Upper lobe of left lung (tissue), 6 donors: ENCODE measurements around the gene GAPVD1. TPM values are rescaled to one million over a fixed set of nuclear protein-coding genes. Genes with fewer than 3 reads are reported as not detected.
"Not testable (repeated sequence)": the region's sequence is repeated elsewhere in the genome, so short reads cannot be mapped to it uniquely, and the experiment has no call there.

Experiments
- ATAC-seq, 2 donors: fragments of 200-7000 bp; cut with Tn5 transposase; one replicate each; pipeline ENCODE4 v1.9.1; 2022; ENCODE audit warnings: mild to moderate bottlenecking in 2 of 2, moderate library complexity in 2 of 2; ENCODE audit not compliant: low FRiP score in 2 of 2
- DNase-seq, 2 donors: peaks; one replicate each; pipeline ENCODE4 v3.0.0-alpha.2; 2019 to 2020
- H3K27ac ChIP-seq, 4 donors: fragments of 200-600 bp; sonication (generic); one replicate each; pipeline ENCODE4 v1.5.1; 2016 to 2019
- H3K27me3 ChIP-seq, 4 donors: fragments of 200-600 bp; sonication (generic); one replicate each; pipeline ENCODE4 v1.5.1; 2017 to 2019
- H3K36me3 ChIP-seq, 4 donors: fragments of 200-600 bp; sonication (generic); one replicate each; pipeline ENCODE4 v1.5.1; 2016 to 2019
- H3K4me1 ChIP-seq, 4 donors: fragments of 200-600 bp; sonication (generic); one replicate each; pipeline ENCODE4 v1.5.1; 2018 to 2019
- H3K4me3 ChIP-seq, 4 donors: fragments of 200-600 bp; sonication (generic); one replicate each; pipeline ENCODE4 v1.5.1; 2017 to 2019; ENCODE audit warnings: mild to moderate bottlenecking in 2 of 4, moderate library complexity in 1 of 4
- H3K9me3 ChIP-seq, 4 donors: fragments of 200-600 bp; sonication (generic); one replicate each; pipeline ENCODE4 v1.5.1; 2018 to 2019
- CTCF ChIP-seq, 6 experiments: fragments of 450-650 bp in 4 of 6; fragments of 200-600 bp in 2 of 6; sonication (generic) in 2 of 6; IDR thresholded peaks; one replicate each; pipeline ENCODE4 v1.5.1; 2016 to 2019; ENCODE audit warnings: antibody characterized with exemption in 6 of 6
- EP300 ChIP-seq, 4 donors: sonication (generic); formaldehyde crosslinking; IDR thresholded peaks; one replicate each; pipeline ENCODE4 v1.5.1; 2017; ENCODE audit warnings: antibody characterized with exemption in 4 of 4, control low read depth in 2 of 4
- POLR2A ChIP-seq, 4 donors: fragments of 450-650 bp; IDR thresholded peaks; one replicate each; pipeline ENCODE4 v1.5.1; 2016 to 2017; ENCODE audit warnings: antibody characterized with exemption in 4 of 4, mild to moderate bottlenecking in 2 of 4
- POLR2AphosphoS5 ChIP-seq, 2 donors: sonication (generic); formaldehyde crosslinking; IDR thresholded peaks; one replicate each; pipeline ENCODE4 v1.5.1; 2017; ENCODE audit warnings: antibody characterized with exemption in 2 of 2
- WGBS, 2 donors: methylation state at CpG; one replicate each; pipeline ENCODE4 v1.1.5; 2017 to 2018; 5-methylcytosine and 5-hydroxymethylcytosine counted together
- total RNA-seq, 6 donors: library from RNA; depleted of rRNA in 4 of 6; stranded (reverse); fragments of >200 nt in 4 of 6; gene quantifications; one replicate each; pipeline versions ENCODE4 v1.1.0 to v1.2.1, GENCODE V29; 2016 to 2021
- donor health status: DM: no; HTN: no; CAD: no; lungs with moderate emphysema.
- donor health status: DM: no; HTN: yes; CAD: no; lungs with severe emphysema.

GAPVD1 gene
- total RNA-seq, 6 donors from 2014 or later: 56.4 to 122 (median 74.2) TPM

DNA sequence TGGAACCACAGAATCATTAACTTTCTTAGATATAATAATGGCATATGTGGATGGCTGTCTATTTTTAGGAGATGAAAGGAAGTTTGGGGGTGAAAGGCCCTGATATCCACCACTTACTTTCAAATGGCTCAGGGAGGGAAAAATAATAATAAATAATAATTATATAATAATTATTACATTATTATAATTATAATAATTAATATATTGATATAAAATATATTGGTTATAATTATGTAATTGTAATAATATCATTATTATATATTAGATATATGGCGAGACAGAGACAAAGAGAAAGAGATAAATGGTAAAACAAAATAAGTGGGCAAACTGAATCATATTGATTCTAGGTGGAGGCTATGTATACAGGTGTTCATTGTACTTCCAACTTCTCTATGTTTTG lies 136.6 kb downstream of the GAPVD1 start:
- Histone ChIP-seq H3K4me1 (no peaks in the 10 kb centered on the region), H3K27ac (no peak overlapping the region), H3K4me3 (no peak overlapping the region), H3K36me3 (no peaks in the 10 kb centered on the region), H3K27me3 (no peaks in the 10 kb centered on the region), H3K9me3 (no peaks in the 10 kb centered on the region)
- DNase-seq: no peak
- WGBS, 2 donors: 92 to 96% methylated on average over 1 of the region's 1 CpG
- no peak for ATAC-seq
- no peak for TF ChIP-seq CTCF (IDR thresholded peaks at IDR 0.05)
- TF ChIP-seq POLR2AphosphoS5 (IDR thresholded peaks at IDR 0.05): no peak
- no peak for TF ChIP-seq POLR2A (IDR thresholded peaks at IDR 0.05)
- no peak for TF ChIP-seq EP300 (IDR thresholded peaks at IDR 0.05)

DNA sequence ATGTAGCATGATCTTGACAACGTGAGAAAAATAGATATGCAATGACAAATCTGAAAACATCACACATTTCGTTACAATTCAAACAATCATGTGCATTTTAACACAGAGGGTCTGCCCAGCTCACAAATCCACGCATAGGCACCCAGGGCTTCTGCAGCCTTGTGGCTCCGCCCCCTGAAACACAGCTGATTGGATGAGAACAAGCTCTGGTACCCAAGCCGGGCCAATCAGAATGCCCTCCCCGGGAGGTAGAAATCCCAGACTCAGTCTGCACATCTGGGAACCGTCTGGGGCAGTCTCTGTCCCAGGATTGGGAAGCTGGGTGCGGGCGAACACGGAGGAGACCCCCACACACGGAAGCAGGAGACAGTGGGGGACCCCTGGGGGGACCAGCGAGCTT lies 137.5 kb downstream of the GAPVD1 start:
- ATAC-seq: no peak
- 88 to 93% methylated on average over 11 of the region's 12 CpGs for WGBS, 2 donors
- H3K27me3 ChIP-seq: no peaks in the 10 kb centered on the region
- no peaks in the 10 kb centered on the region for H3K9me3 ChIP-seq
- TF ChIP-seq CTCF (IDR thresholded peaks at IDR 0.05): no peak
- no peak for TF ChIP-seq EP300 (IDR thresholded peaks at IDR 0.05)
- no peak for TF ChIP-seq POLR2A (IDR thresholded peaks at IDR 0.05)
- no peak for TF ChIP-seq POLR2AphosphoS5 (IDR thresholded peaks at IDR 0.05)
- H3K36me3 ChIP-seq: no peaks in the 10 kb centered on the region
- no peaks in the 10 kb centered on the region for H3K4me1 ChIP-seq
- no peak for DNase-seq
- H3K4me3 ChIP-seq: no peak overlapping the region
- H3K27ac ChIP-seq: no peak overlapping the region

- ATAC-seq (peak in 1 of 2 donors; percentile 7), DNase-seq (peak in 1 of 2 donors; percentile 72)
- no peak for TF ChIP-seq EP300 (IDR thresholded peaks at IDR 0.05)
- no peak for TF ChIP-seq POLR2A (IDR thresholded peaks at IDR 0.05)
- TF ChIP-seq CTCF (IDR thresholded peaks at IDR 0.05): no peak
- TF ChIP-seq POLR2AphosphoS5 (IDR thresholded peaks at IDR 0.05): no peak
- no peaks in the 10 kb centered on the region for H3K4me1 ChIP-seq
- H3K4me3 ChIP-seq: no peak overlapping the region
- no peaks in the 10 kb centered on the region for H3K9me3 ChIP-seq
- whole genome bisulfite sequencing, 2 donors: 84 to 90% methylated on average over 7 to 20 of the region's 20 CpGs
- no peak overlapping the region for H3K27ac ChIP-seq
- H3K36me3 ChIP-seq: no peaks in the 10 kb centered on the region
- no peaks in the 10 kb centered on the region for H3K27me3 ChIP-seq
These were observed 138.0 kb downstream of the GAPVD1 start for GRCh38 chr9:125399666-125400065.

DNA sequence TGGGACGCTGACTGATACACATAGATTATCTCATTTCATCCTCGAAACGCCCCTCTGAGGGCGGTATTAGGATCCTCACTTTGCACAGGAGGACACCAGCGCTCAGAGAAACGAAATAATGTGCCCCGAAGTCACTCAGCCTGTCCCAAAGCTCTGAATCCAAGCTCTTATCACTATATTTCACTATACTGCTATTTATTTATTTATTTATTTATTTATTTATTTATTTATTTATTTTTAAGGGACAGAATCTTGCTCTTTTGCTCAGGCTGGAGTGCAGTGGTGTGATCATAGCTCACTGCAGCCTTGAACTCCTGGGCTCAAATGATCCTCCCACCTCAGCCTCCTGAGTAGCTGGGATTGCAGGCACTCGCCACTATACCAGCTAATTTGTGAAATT lies 138.6 kb downstream of the GAPVD1 start:
- DNase-seq, H3K27me3 ChIP-seq, H3K4me1 ChIP-seq, H3K27ac ChIP-seq, ATAC-seq, H3K9me3 ChIP-seq, H3K36me3 ChIP-seq, H3K4me3 ChIP-seq: not testable (repeated sequence)
- 84 to 90% methylated on average over 8 of the region's 8 CpGs for WGBS, 2 donors

- no peak overlapping the region for H3K27ac ChIP-seq
- no peak for ATAC-seq
- no peaks in the 10 kb centered on the region for H3K4me1 ChIP-seq
- DNase-seq: no peak
- no peak for TF ChIP-seq EP300 (IDR thresholded peaks at IDR 0.05)
- no peak for TF ChIP-seq CTCF (IDR thresholded peaks at IDR 0.05)
- no peak for TF ChIP-seq POLR2A (IDR thresholded peaks at IDR 0.05)
- TF ChIP-seq POLR2AphosphoS5 (IDR thresholded peaks at IDR 0.05): no peak
- no peak overlapping the region for H3K4me3 ChIP-seq
- no peaks in the 10 kb centered on the region for H3K36me3 ChIP-seq
- no peaks in the 10 kb centered on the region for H3K9me3 ChIP-seq
- 84 to 86% methylated on average over 10 to 11 of the region's 12 CpGs for WGBS, 2 donors
- no peaks in the 10 kb centered on the region for H3K27me3 ChIP-seq
These were observed 139.4 kb downstream of the GAPVD1 start for GRCh38 chr9:125400725-125401716.
